B cell (primary cell): ENCODE data around the gene ELOF1. TPM values are rescaled to one million over a fixed set of nuclear protein-coding genes. Genes with fewer than 3 reads are reported as not detected.

ENCODE experiments used
- ATAC-seq: fragments of 200-7000 bp; cut with Tn5 transposase; one replicate; pipeline ENCODE4 v1.10.0; 2021; ENCODE audit warnings: low read depth, mild to moderate bottlenecking, moderate number of reproducible peaks, moderate library complexity
- CTCF ChIA-PET: fragments of 350-600 bp; sonication (Branson Sonifier 250); formaldehyde crosslinking; loops from one replicate; lab custom pipeline; 2021; ENCODE audit warnings: antibody characterized with exemption, inconsistent platforms; lab: Charles Lee
- POLR2A ChIA-PET: fragments of 350-600 bp; sonication (Branson Sonifier 250); formaldehyde crosslinking; loops from one replicate; lab custom pipeline; 2021; ENCODE audit warnings: antibody characterized with exemption; lab: Charles Lee
- DNase-seq: peaks from one replicate; pipeline ENCODE4 v3.0.0; 2013
- H2AFZ ChIP-seq: 2 replicates; pipeline ENCODE4 v1.6.1; 2012; ENCODE audit warnings: mild to moderate bottlenecking, low read depth, low read length; ENCODE audit not compliant: insufficient read depth, poor library complexity, severe bottlenecking
- H3K27ac ChIP-seq, 2 donors: 1 replicate in 1 of 2; 2 replicates in 1 of 2; pipeline ENCODE4 v1.5.1; 2012 to 2013; ENCODE audit warnings: low read length in 2 of 2, mild to moderate bottlenecking in 2 of 2, moderate library complexity in 1 of 2
- H3K27me3 ChIP-seq, 4 experiments: fragments of 200-600 bp in 1 of 4; sonication (generic) in 1 of 4; replicated peaks in 1 of 4; 1 replicate in 2 of 4; 2 replicates in 2 of 4; pipeline versions ENCODE4 v1.6.1 to v1.7.0; 2013 to 2016; ENCODE audit warnings: low read length in 3 of 4, mild to moderate bottlenecking in 2 of 4, mixed read lengths in 1 of 4, moderate library complexity in 1 of 4; ENCODE audit not compliant: insufficient read depth in 4 of 4, control insufficient read depth in 3 of 4; ENCODE audit errors: control extremely low read depth in 1 of 4
- H3K36me3 ChIP-seq, 2 experiments: replicated peaks in 1 of 2; 1 replicate in 1 of 2; 2 replicates in 1 of 2; pipeline versions ENCODE4 v1.6.1 to v1.7.1; 2013; ENCODE audit warnings: low read length in 1 of 2; ENCODE audit not compliant: insufficient read depth in 2 of 2, control insufficient read depth in 1 of 2; ENCODE audit errors: control extremely low read depth in 1 of 2, extremely low read depth in 1 of 2
- H3K4me1 ChIP-seq, 2 donors: fragments of 200-600 bp in 1 of 2; sonication (generic) in 1 of 2; 1 replicate in 1 of 2; 2 replicates in 1 of 2; pipeline versions ENCODE4 v1.5.1 to v1.6.1; 2013 to 2017; ENCODE audit warnings: low read length in 2 of 2; ENCODE audit not compliant: control insufficient read depth in 2 of 2, insufficient read depth in 2 of 2
- H3K4me2 ChIP-seq: replicated peaks from 2 replicates; pipeline ENCODE3; 2012; ENCODE audit warnings: mild to moderate bottlenecking, low read depth, low read length; ENCODE audit not compliant: poor library complexity, severe bottlenecking
- H3K4me3 ChIP-seq, 5 experiments: fragments of 200-600 bp in 1 of 5; sonication (generic) in 1 of 5; 1 replicate in 3 of 5; 2 replicates in 2 of 5; pipeline versions ENCODE4 v1.5.1 to v1.7.0; 2011 to 2016; ENCODE audit warnings: low read length in 4 of 5, mild to moderate bottlenecking in 4 of 5, low read depth in 2 of 5, control low read depth in 1 of 5, moderate library complexity in 1 of 5; ENCODE audit not compliant: insufficient read depth in 1 of 5; ENCODE audit errors: control extremely low read depth in 1 of 5, extremely low read depth in 1 of 5
- H3K79me2 ChIP-seq: fragments of 200-600 bp; sonication (generic); one replicate; pipeline ENCODE4 v1.6.0; 2016; ENCODE audit warnings: low read length; ENCODE audit not compliant: control insufficient read depth, insufficient read depth
- H3K9ac ChIP-seq: fragments of 200-600 bp; sonication (generic); 2 replicates; pipeline ENCODE4 v1.6.1; 2017; ENCODE audit warnings: mild to moderate bottlenecking, low read length, moderate library complexity
- H3K9me3 ChIP-seq, 3 donors: one replicate each; pipeline versions ENCODE4 v1.6.1 to v1.7.1; 2013; ENCODE audit warnings: low read length in 2 of 3; ENCODE audit not compliant: control insufficient read depth in 2 of 3, insufficient read depth in 1 of 3; ENCODE audit errors: control extremely low read depth in 1 of 3
- H4K20me1 ChIP-seq: 2 replicates; pipeline ENCODE4 v1.6.0; 2012; ENCODE audit warnings: mild to moderate bottlenecking, low read length; ENCODE audit not compliant: insufficient read depth, control insufficient read depth, poor library complexity, severe bottlenecking
- H3K27ac Mint-ChIP-seq: one replicate; pipeline ENCODE4 v1.8.0; 2021; ENCODE audit warnings: mixed read lengths
- H3K27me3 Mint-ChIP-seq: one replicate; pipeline ENCODE4 v1.8.0; 2021; ENCODE audit warnings: mixed read lengths
- H3K4me1 Mint-ChIP-seq: one replicate; pipeline ENCODE4 v1.8.0; 2021; ENCODE audit warnings: mixed read lengths
- H3K4me3 Mint-ChIP-seq: one replicate; pipeline ENCODE4 v1.8.0; 2021; ENCODE audit warnings: mixed read lengths
- H3K9me3 Mint-ChIP-seq: one replicate; pipeline ENCODE4 v1.8.0; 2022; ENCODE audit warnings: mixed read lengths; ENCODE audit not compliant: insufficient read depth
- EZH2 ChIP-seq: IDR thresholded peaks from 2 replicates; pipeline ENCODE4 v1.6.1; 2012; ENCODE audit warnings: borderline replicate concordance, low read depth, mild to moderate bottlenecking, moderate library complexity, low read length; ENCODE audit not compliant: insufficient read depth, poor library complexity, severe bottlenecking
- WGBS: methylation state at CpG from one replicate; pipeline ENCODE4 v1.1.5; 2013; ENCODE audit warnings: missing lambda C conversion rate; ENCODE audit not compliant: insufficient coverage; 5-methylcytosine and 5-hydroxymethylcytosine counted together
- intact Hi-C: fragments of 100-400 bp; cut with micrococcal nuclease; formaldehyde crosslinking; loops from one replicate; pipeline ENCODE4 v1.10.0; 2022
- polyA plus RNA-seq: library from polyadenylated mRNA; depleted of rRNA; stranded (reverse); fragments of >200 nt; gene quantifications from 2 replicates; pipeline ENCODE4 v1.2.3, GENCODE V29; 2012
- total RNA-seq, 2 donors: library from RNA; stranded (reverse); fragments of 120-200 nt in 1 of 2; gene quantifications; 1 replicate in 1 of 2; 2 replicates in 1 of 2; pipeline versions ENCODE4 v1.2.3 to v1.2.4, GENCODE V29; 2013 to 2022
- TF ChIP-seq, protein P1 (sequence below): fragments of 200-600 bp; IDR thresholded peaks from one replicate; pipeline ENCODE4 v1.8.0; 2022; ENCODE audit warnings: antibody characterized with exemption, mild to moderate bottlenecking

The ELOF1 gene
- total and polyA plus RNA-seq, 2 donors (not counting 1 experiment from before 2014, with no cell fraction given), result 69.5 to 76.2 TPM

DNA sequence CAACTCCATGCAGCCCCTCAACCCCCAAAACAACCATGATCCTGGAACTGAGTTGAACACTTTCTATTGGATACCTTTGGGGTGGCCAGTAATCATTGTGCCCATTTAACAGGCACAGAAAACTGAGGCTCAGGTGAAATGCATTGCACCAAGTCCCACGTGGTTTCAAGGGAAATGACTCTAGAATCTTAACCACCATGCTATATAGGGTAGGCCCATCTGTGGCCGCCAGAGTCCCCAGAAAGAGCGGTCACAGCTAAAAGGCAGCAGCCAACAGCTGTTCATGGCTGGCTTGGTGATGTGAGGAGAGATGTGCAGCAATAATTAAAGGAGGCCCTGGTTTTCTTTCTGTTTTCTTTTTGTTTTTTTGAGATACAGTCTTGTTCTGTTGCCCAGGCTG is 17.8 kb downstream of the ELOF1 start:
- no peak for ATAC-seq
- Histone ChIP-seq H3K4me2 (no peak overlapping the region), H3K27me3 (peaks cover 0 to 33% (median 12%) of the 10 kb centered on the region in 4 experiments), H2AFZ (no peak overlapping the region), H3K27ac (no peak overlapping the region), H3K9me3 (no peaks in the 10 kb centered on the region), H3K4me1 (peaks cover 11 to 13% of the 10 kb centered on the region in 2 donors), H3K9ac (no peak overlapping the region), H3K4me3 (no peak overlapping the region), H3K79me2 (no peaks in the 10 kb centered on the region), H3K36me3 (no peaks in the 10 kb centered on the region), H4K20me1 (no peaks in the 10 kb centered on the region)
- H3K27me3 Mint-ChIP-seq, result peaks cover 18% of the 10 kb centered on the region
- DNase-seq, result no peak
- H3K4me3 Mint-ChIP-seq, result no peak overlapping the region
- WGBS, result 58% methylated on average over 2 of the region's 3 CpGs
- H3K9me3 Mint-ChIP-seq, result no peaks in the 10 kb centered on the region
- ChIA-PET POLR2A (no interaction called here), CTCF (no interaction called here)
- H3K27ac Mint-ChIP-seq, result no peak overlapping the region
- TF ChIP-seq EZH2, result no peak
- TF ChIP-seq, protein P1, sequence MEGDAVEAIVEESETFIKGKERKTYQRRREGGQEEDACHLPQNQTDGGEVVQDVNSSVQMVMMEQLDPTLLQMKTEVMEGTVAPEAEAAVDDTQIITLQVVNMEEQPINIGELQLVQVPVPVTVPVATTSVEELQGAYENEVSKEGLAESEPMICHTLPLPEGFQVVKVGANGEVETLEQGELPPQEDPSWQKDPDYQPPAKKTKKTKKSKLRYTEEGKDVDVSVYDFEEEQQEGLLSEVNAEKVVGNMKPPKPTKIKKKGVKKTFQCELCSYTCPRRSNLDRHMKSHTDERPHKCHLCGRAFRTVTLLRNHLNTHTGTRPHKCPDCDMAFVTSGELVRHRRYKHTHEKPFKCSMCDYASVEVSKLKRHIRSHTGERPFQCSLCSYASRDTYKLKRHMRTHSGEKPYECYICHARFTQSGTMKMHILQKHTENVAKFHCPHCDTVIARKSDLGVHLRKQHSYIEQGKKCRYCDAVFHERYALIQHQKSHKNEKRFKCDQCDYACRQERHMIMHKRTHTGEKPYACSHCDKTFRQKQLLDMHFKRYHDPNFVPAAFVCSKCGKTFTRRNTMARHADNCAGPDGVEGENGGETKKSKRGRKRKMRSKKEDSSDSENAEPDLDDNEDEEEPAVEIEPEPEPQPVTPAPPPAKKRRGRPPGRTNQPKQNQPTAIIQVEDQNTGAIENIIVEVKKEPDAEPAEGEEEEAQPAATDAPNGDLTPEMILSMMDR, result no peak
- intact Hi-C loops, result no loop called here
- peaks cover 9% of the 10 kb centered on the region for H3K4me1 Mint-ChIP-seq

DNA sequence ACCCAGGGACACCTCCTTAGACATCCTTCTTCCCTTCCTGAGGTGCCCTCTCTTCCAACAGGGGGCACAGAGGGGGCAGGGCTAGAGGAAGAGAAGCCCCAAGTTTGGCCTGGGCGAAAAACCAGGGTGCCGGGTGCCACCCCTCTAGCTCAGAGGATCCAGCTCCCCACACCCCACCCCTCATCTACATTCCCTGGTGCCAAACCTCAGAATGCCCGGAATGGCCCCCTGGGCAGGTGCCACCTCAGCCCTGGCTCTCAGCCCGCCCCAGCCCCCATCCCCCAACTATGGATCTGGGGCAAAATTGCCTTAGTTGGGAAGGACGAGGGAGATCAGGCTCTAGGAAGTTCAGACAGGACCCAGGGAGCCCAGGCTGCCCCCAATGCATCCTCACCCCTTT is 18.4 kb downstream of the ELOF1 start:
- H3K9me3 ChIP-seq, result no peaks in the 10 kb centered on the region
- Mint-ChIP-seq H3K27ac (no peak overlapping the region), H3K27me3 (peaks cover 18% of the 10 kb centered on the region), H3K4me3 (no peak overlapping the region), H3K9me3 (no peaks in the 10 kb centered on the region), H3K4me1 (peaks cover 11% of the 10 kb centered on the region)
- H3K27me3 ChIP-seq, result peaks cover 0 to 33% (median 12%) of the 10 kb centered on the region in 4 experiments
- no peak overlapping the region for H3K27ac ChIP-seq
- no peaks in the 10 kb centered on the region for H3K36me3 ChIP-seq
- no peak for TF ChIP-seq EZH2
- TF ChIP-seq, protein P1, result no peak
- H2AFZ ChIP-seq, result no peak overlapping the region
- H3K9ac ChIP-seq, result no peak overlapping the region
- 74% methylated on average over 4 of the region's 5 CpGs for WGBS
- H4K20me1 ChIP-seq, result no peaks in the 10 kb centered on the region
- no peak for ATAC-seq
- H3K4me1 ChIP-seq, result peaks cover 14 to 18% of the 10 kb centered on the region in 2 donors
- H3K79me2 ChIP-seq, result no peaks in the 10 kb centered on the region
- no peak overlapping the region for H3K4me2 ChIP-seq
- H3K4me3 ChIP-seq, result no peak overlapping the region
- POLR2A ChIA-PET, result no interaction called here
- intact Hi-C loops, result no loop called here
- DNase-seq, result no peak
- CTCF ChIA-PET, result no interaction called here
